ENCODE data around the gene SIX4.
"Not testable (repeated sequence)": the region's sequence is repeated elsewhere in the genome, so short reads cannot be mapped to it uniquely, and the experiment has no call there.

SIX4 gene

DNA sequence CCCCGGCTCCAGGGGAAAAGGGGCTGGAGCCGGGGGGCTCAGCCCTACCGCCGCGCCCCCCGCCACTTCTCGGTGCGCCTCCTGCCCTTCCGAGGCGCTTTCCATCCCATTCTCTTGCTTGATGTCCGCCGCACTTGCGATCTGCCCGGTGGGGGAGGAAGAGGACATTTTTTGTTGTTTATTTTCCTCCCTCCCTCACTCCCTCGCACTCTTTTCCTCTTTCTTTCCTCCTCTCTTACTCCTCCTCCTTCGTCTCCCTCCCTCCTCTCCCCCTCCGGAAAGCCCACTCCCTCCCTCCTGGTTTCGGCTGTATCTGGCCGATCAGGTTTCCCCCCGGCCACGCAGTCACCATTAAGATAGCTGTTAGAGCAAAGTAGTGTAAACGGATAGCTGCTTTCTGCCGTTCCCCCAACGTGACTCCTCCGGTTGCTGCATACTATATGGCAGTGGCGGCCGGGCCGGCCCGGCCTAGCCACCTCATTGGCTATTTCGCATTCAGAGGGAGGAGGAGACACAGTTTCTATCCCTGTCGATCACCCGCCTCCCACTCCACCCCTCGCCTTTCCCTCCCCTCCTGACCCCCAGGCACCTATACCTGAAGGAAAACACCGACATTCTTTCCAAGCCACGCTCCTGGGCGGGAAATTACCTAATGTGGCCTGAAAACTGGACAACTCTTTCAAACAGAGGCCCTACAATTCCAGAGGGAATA, at the start of gene SIX4:
Gene SIX4, minus strand, starts transcription at position 445 of the 712 bp plus-strand sequence. Its CDS starts 277 bp downstream, at position 168.
- no peak for DNase-seq (ENCODE audit: low read depth, low spot score)

DNA sequence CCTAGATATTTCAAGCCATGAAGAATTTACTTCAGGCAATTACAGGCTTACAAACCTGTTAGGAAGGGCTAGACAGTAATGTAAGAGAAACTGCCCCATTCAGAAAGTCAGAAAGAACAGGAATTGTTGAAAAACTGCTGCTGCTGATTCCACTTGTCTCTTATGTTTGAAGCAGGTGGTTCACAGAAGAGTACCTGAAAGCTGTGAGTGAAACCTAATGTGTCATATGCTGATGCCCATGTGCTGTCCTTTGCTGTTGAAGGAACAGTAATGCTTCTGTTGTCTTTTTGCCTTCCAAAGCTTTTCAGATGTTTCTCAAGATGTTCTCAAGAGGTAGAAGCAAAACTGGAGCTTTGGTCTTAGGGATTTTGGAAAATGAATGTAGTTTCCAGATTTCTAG, 49.4 kb upstream of the SIX4 start:
- no peak for DNase-seq (ENCODE audit: low read depth, low spot score)

DNA sequence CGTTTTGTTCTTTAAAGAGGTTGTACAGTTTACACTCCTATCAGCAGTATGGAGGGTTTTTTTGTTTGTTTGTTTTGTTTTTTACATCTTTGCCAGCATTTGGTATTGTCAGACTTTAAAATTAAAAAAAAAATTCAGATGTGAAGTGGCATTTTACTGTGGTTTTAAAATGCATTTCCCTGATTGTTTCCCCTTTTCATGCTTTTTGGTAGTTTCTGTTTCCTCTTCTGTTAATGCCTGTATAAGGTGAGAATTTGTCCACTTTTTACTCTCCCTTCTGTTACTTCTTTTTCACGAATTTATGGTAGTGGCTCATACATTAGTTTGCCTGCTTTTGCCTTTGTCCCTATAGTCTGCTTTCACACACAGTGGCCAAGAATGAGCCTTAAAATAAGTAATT, 47.0 kb upstream of the SIX4 start:
- DNase-seq (ENCODE audit: low read depth, low spot score) = no peak

DNA sequence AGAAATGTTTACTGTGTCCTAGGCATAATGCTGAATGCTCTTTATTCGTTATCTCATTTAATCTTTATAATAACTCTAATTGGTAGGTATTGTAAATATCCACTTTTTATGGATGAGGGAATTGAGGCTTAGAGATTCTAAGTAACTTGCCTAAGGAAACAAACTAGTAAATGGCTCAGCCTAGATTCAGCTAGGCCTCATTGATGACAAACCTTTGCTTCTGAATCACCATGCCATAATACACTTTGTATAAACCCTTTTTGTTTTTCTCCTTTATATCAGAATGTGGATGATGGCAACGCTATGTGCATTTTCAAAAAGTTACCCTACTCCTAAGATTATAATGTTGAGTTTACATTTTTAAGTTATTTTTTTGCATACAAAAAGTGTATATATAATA, 44.5 kb upstream of the SIX4 start:
- DNase-seq (ENCODE audit: low read depth, low spot score) = no peak

DNA sequence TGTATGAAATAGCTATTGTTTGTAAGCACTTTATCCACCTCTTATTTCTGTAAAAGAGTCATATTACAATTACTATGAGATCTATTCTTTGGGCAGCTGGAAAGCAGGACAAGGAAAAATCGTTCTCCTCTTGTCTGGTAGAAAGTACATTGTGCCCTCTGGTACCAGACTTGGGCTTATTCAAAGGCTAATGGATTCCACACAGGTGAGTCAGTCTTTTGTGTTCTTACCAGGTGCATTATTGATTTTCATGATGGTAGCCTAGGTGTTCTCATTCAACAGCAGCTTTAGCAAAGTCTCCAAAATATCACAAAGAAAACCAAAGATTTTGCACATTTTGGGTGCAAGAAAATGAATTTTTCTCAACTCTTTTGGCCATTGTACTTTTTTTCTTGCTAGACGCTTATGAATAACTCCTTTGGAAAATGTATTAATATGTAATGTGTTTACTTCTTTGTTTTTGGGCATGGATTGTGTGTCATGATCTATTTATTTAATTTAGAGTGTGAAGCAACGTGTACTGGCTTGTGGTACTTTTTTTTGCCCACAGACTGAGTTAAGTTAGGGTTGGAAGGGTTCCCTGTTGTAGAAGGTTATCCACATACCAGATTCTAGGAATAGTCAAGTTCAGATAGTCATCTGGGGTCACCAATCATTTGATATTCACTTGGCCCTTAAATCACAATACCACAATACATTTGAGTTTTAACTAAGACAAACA, 36.7 kb upstream of the SIX4 start:
- no peak for DNase-seq (ENCODE audit: low read depth, low spot score)

DNA sequence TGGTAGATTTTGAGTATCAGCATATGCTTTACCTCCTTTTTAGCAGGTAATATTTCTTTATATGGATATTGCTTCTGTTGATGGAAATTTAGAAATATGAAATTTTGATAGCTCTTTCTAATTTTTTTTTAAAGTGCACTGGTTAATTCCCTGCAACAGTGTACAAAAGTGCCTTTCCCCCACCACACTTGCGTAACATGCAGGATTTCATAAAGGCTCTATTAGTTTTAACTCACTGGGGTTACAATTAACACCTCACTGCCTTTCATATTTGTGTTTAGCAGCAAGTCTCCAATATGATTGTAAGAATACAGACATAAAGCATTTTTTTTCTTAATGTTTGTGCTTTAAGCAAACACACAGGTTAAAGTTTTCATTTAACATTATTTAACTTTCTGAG, 36.1 kb upstream of the SIX4 start:
- no peak for DNase-seq (ENCODE audit: low read depth, low spot score)

DNA sequence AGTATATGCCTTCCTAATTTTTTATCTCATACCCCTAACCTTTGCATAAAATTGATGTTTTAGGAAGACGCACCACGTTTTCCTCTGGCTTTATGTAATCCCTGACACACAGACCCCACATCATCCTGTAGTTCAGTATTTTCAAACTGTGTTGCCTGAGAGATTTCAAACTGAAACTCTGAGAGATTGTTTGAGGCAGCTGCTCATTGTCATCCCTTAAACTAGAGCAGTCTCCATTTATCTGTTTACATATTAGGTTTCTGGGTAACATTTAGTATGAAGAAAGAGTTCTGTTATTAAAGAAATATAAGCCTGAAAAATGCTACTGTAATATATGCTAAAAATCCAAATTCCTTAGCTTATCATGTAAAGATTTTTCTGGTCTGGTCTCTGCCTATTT, 34.7 kb upstream of the SIX4 start:
- no peak for DNase-seq (ENCODE audit: low read depth, low spot score)

DNA sequence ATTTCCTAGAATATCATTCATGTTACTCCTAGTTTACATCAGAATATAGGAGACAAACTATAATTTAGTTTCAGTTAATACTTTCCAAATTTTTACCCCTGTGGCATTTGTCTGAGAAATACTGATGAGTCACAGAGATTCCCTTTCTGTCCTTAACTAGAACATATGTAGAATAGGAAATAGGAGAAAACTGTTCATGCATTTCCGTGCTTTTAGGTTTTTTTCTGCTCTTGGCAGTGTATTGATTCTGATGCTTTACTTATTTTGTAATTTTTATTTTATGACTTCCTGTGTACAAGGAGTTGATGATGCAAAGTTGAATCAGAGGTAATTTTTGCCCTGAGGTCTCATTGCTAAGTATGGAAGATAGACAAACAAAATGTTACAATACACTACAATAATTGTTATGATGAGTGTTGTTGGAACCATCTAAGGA, 33.4 kb upstream of the SIX4 start:
- DNase-seq (ENCODE audit: low read depth, low spot score) = no peak

DNA sequence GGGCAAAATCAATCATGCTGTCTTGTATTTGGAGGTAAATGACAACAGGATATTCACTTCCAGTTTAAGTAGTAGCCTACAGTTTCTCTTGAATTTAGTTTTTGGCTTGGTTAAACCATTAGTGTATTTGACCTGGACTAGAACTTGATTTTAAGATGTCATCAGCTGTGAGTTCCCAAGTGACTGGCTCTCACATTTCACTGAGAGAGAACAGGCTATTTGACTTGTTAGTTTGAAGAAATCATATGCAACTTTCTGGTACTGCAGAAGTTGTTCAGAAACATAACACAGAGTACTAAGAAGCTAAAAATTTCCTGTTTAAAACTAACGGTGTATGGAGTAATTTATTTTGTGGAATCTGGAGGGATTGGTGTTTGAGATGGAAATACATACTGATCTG, 32.7 kb upstream of the SIX4 start:
- DNase-seq (ENCODE audit: low read depth, low spot score) = no peak

DNA sequence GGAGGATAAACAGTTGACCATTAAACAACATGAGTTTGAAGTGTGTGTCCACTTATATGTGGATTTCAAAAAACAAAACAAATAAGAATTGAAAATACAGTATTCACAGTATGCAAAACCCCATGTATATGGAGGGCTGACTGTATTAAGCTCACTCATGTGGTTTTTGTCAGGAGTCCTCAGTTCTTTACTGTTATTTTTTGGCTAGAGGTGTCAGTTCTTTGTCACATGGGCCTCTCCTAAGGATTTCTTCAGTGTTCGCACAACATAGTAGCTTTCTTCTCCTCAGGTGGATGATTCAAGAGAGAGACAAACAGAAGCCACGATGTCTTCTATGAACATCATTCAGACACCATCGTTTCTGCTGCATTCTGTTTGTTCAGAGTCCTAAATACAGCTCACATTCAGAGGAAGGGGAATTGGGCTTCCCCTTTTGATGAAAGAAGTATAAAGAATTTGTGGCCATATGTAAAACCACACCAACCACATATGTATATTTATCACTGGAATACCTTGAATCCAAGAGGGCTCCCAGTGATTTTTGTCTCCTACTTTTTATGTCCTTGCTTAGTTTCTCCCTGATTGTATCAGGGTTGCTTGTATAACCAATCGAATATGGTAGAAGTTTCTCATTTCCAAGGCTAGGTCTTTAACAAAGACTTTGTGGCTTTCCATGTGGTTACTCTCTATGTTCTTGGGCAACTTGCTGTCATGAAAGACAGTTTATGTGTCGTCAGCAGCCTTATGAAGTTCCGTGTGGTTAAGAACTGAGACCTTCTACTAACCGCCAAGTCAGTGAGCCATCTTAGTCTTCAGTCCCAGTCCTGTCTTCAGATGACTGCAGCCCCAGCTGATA, 29.3 kb upstream of the SIX4 start:
- DNase-seq (ENCODE audit: low read depth, low spot score) = peak; percentile 17

DNA sequence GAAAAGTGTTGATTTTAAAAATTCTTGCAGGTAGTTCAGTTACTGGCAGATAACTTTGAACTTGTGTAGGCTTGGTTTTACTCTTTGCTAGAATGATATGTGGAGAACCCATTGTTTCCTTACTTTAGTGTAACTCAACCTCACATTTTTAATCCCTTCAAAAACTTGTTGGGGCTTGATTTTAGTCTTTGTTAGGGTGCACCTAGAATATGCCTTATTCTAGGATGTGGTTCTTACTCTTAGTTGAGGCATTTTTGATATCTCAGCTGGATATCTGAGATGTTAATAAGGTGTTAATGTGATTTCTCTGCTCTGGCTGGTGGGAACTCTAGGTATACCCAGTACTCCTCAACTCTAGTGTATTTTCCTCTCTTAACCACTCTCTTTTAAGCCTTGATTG, 20.4 kb upstream of the SIX4 start:
- no peak for DNase-seq (ENCODE audit: low read depth, low spot score)

DNA sequence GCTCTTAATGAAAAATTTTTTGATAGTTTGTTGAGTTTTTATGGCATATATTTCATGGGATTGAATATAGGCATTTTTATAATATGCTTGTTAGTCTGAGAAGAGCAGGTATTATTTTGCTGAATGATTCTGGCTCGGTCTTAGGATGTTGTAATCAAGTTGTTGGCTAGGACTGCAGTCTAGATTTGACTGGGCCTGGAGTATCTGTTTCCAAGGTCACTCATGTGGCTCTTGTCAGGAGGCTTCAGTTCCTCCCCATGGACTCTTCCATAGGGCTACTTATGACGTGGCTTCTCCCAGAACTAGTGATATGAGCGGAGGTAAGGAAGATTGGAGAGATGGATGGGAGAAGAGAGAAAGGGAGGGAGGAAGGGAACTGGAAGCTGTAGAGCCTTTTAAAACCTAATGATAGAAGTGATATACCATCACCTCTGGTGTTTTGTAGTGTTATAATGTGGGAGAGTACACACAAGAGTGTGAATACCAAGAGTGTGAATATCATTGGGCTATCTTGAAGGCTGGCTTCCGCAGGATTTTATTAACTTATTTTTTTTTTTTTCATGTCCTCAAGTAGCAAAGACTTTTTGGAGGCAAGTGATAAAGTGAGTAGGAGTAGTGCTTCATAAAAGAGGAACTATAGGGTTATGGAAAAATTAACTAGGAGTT, 14.8 kb upstream of the SIX4 start:
- DNase-seq (ENCODE audit: low read depth, low spot score) = no peak

DNA sequence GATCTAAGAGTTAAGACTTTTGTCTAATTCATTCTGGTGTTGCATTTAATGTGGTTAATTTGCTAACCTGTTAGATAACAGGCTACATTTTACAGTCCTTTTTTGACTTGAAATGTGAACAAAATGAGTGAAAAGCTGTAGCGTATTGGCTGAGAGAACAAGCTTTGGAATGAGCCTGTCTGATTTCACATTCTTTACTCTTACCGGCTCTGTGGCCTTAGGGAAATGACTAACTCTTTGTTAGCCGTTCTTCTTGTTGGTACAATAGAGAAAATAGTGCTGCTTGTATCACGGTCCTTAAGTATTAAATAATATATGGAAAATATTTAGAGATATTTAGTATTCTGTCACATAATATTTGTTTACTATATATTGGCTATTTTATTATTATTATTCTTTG, 12.3 kb upstream of the SIX4 start:
- DNase-seq (ENCODE audit: low read depth, low spot score) = no peak

DNA sequence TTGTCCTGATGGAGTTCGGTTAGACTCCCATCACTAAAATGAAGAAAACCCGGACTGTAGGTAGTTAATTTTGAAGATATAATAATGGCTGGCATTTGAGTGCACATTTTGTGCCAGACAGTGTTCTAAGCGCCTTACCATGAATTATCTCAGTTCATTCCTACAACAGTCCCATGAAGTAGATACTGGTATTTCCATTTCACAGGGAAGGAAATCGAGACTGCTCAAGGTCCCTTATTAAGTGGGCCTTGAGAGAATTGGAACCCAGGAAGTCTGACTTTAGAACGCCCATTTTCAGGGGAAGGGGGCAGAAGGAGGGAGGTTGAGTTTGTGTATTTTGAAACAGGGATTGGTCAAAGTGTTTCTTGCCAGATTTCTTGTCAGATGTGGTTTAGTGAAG, 11.3 kb upstream of the SIX4 start:
- no peak for DNase-seq (ENCODE audit: low read depth, low spot score)

DNA sequence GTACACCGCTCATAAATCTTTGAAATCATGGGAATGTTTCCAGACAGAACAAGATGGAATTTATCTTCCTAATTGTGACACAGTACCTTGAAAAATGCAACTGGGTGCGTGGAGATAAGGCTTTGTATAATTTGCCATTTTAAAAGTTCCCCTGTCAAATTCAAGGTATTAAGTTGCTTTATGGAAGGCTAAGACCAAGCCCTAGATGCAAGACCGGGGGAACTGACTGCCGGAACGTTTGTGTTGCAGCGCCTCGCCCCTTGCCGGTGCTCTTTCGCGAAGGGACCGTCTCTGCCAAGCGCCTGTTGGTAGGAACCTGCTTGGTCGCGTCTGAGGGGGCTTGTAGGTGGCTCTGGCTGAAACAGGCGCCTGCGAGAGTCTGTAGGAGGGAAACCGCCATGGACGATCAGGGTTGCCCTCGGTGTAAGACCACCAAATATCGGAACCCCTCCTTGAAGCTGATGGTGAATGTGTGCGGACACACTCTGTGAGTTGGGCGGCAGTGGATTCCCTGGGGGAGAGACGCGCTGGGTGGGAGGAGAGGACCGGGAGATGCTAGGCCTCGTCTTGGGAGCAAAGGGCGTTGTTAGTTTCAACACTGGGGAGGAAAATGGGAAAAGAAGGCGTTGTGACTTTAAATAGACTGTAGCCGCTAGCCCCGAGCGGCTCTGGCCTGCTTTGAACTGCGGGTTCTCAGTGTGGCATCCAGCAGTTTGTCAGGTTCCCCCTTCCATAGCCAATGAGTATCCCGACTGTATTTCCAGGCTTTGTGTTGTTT, 10.5 kb upstream of the SIX4 start, which contains the start of gene MNAT1:
Gene MNAT1, plus strand, starts transcription at position 297 of the 778 bp plus-strand sequence. Its CDS starts 102 bp downstream, at position 399.
- DNase-seq (ENCODE audit: low read depth, low spot score) = peak; percentile 60

DNA sequence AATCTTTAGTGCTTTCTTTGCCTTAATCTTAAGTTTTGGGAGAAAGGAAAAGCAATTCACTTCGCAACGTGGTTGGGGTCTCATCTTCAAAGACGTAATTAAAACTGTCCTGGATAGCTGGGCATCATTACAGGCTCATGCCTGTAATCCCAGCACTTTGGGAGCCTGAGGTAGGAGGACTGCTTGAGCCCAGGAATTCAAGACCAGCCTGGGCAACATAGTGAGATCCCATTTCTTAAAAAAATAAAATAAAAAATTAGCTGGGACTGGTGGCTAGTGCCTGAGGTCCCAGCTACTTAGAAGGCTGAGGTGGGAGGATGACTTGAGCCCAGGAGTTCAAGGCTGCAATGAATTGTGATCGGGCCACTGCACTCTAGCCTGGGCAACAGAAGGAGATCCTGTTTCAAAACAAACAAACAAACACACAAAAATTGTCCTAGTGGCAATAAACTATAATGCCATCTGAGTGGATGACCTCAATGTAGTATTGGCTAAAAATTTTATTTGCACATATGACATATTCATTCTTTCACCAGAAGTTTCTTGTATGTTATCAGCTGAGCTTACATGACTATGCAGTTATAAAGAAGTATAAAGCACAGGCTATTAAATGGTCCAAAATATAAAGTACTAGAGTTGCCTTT, 8.8 kb upstream of the SIX4 start:
- no peak for DNase-seq (ENCODE audit: low read depth, low spot score)

DNA sequence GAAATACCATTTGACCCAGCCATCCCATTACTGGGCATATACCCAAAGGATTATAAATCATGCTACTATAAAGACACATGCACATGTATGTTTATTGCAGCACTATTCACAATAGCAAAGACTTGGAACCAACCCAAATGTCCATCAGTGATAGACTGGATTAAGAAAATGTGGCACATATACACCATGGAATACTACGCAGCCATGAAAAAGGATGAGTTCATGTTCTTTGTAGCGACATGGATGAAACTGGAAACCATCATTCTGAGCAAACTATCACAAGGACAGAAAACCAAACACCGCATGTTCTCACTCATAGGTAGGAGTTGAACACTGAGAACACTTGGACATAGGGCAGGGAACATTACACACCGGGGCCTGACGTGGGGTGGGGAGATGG, 7.1 kb upstream of the SIX4 start:
- DNase-seq (ENCODE audit: low read depth, low spot score) = not testable (repeated sequence)

DNA sequence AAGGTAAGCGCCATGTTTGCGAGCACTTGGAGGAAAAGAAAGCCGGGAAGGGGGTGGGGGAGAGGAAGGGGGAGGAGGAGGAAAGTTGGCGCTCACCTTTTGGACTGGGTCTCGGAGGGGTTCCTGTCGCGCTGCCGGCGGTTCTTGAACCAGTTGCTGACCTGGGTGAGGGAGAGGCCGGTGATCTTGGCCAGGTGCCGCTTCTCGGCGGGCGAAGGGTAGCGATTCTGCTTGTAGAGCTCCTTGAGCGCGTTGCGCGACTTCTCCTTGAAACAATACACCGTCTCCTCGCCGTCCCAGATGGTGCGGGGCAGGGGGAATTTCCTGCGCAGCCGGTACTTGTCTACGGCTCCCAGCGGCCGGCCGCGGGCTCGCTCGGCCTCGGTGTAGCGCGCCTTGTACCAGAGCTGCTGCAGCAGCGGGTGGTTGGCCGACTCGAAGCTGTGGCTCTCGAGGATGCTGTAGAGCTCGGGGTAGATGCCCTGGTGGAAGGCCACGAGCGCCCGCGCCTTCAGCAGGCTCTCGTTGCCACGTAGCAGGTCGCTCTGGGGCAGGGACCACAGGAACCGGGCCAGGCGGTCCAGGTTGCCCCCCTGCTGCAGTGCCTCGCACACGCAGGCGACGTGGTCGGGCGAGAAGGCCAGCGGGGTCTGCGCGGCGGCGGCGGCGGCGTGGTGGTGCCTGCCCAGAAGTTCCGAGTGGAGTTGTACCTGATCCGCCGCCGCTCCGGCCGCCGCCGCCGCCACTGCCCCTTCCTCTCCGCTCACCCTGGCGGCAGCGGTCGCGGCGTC, 840 bp downstream of the SIX4 start:
- DNase-seq (ENCODE audit: low read depth, low spot score) = no peak

DNA sequence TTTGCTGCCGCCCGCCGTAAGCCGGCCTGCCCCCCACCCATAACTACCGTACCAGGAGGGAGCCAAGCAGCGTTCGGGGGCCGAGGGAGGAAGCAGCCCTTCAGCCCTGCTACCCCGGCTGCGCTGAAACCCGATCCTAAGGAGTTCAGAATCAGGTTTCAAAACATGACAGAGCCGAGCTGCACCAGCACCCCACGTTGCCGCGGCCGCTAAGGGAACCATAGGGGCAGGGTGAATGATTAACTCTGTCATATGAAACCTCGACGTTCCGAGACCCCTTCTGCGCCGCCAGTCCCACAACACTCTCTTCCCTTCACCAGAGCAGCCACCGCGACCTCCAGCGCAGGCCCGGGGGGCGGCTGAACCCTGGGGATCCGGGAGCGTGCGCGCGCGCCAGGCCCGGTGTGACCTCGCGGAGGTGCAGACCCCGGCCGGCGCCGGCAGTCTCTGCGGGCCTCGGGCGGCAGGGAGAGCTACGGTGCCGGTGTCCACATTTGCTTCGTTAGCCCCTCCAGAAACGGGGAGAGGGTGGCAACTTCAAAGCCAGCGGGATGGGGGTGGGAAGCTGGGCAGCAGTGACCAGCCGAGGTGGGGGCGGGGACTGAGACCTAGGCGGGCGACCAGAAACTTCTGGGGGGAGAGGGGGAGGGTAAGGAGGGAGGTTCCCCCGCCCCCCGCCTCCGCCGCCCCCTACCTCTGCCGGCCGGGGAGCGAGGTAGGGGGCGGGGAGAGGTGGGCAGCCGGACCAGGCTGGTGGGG, 1.6 kb downstream of the SIX4 start:
- DNase-seq (ENCODE audit: low read depth, low spot score) = no peak

Measured in activated naive CD8-positive, alpha-beta T cell treated with anti-CD3 and anti-CD28 coated beads, Interleukin-2, amount 50 U/mL, for 16 hours (primary cell).